Right renal pelvis (tissue), 4 donors: ENCODE measurements around the gene MIA. TPM values are rescaled to one million over a fixed set of nuclear protein-coding genes. Genes with fewer than 3 reads are reported as not detected.
"Not testable (repeated sequence)": the region's sequence is repeated elsewhere in the genome, so short reads cannot be mapped to it uniquely, and the experiment has no call there.

Experiments used
- DNase-seq, 4 donors: peaks; one replicate each; pipeline ENCODE4 v3.0.0-alpha.2; 2013; ENCODE audit warnings: low read depth in 4 of 4, low spot score in 3 of 4, missing footprints in 1 of 4
- polyA plus RNA-seq, 4 donors: library from polyadenylated mRNA; unstranded; fragments of 120-200 nt; gene quantifications; one replicate each; pipeline ENCODE4 v1.2.1, GENCODE V29; 2013; ENCODE audit not compliant: insufficient read length in 4 of 4

Gene MIA
- polyA plus RNA-seq, 4 donors = 0.48 to 1.2 (median 0.90) TPM

GRCh38 chr19:40750058-40750873 lies 25.1 kb upstream of the MIA start, which contains the start of gene ACTMAP:
Gene ACTMAP, minus strand, starts transcription at chr19:40750477. Its CDS starts 674 bp downstream, at chr19:40749803.
- DNase-seq = peak; percentile 100

GRCh38 chr19:40750874-40751537 lies 24.3 kb upstream of the MIA start, which contains the start of gene SNRPA:
Gene SNRPA, plus strand, starts transcription at chr19:40751203. Its CDS starts 206 bp downstream, at chr19:40751409.
- DNase-seq = peak; percentile 96 to 100 (median 98)

- DNase-seq = no peak
Observed at GRCh38 chr19:40752257-40752781, 23.0 kb upstream of the MIA start.

GRCh38 chr19:40754611-40755247 lies 20.6 kb upstream of the MIA start:
- DNase-seq = no peak

- no peak for DNase-seq
Observed at GRCh38 chr19:40755248-40755624, 20.1 kb upstream of the MIA start.

GRCh38 chr19:40755791-40756190 lies 19.5 kb upstream of the MIA start:
- DNase-seq = no peak

GRCh38 chr19:40756502-40757110 lies 18.7 kb upstream of the MIA start:
- DNase-seq = no peak

GRCh38 chr19:40758491-40758890 lies 16.8 kb upstream of the MIA start:
- DNase-seq = no peak

GRCh38 chr19:40759352-40759751 lies 16.0 kb upstream of the MIA start:
- no peak for DNase-seq

GRCh38 chr19:40762754-40763470 lies 12.4 kb upstream of the MIA start:
- no peak for DNase-seq

- DNase-seq = no peak
Observed at GRCh38 chr19:40763526-40763925, 11.8 kb upstream of the MIA start.

- no peak for DNase-seq
Observed at GRCh38 chr19:40763963-40764362, 11.4 kb upstream of the MIA start.

- not testable (repeated sequence) for DNase-seq
Observed at GRCh38 chr19:40766385-40766784, 8.9 kb upstream of the MIA start.

- DNase-seq = no peak
Observed at GRCh38 chr19:40768869-40769268, 6.5 kb upstream of the MIA start.

GRCh38 chr19:40771101-40771862 lies 4.0 kb upstream of the MIA start:
- DNase-seq = not testable (repeated sequence)

- no peak for DNase-seq
Observed at GRCh38 chr19:40775632-40776022, 306 bp downstream of the MIA start.

GRCh38 chr19:40776364-40776763 lies 1.0 kb downstream of the MIA start:
- DNase-seq = no peak

GRCh38 chr19:40776932-40777644 lies 1.8 kb downstream of the MIA start:
- peak; percentile 83 to 91 (median 89) for DNase-seq

- no peak for DNase-seq
Observed at GRCh38 chr19:40777645-40777936, 2.3 kb downstream of the MIA start.
